Activated B cell treated with CpG ODN at 0.5 μM for 24 hours (primary cell): Measurements from ENCODE around the gene ASXL1. TPM values are rescaled to one million over a fixed set of nuclear protein-coding genes. Genes with fewer than 3 reads are reported as not detected.

ENCODE experiments used
- ATAC-seq: fragments of 200-7000 bp; cut with Tn5 transposase; one replicate; pipeline ENCODE4 v1.10.0; 2021; ENCODE audit warnings: low read depth, mild to moderate bottlenecking, moderate library complexity
- CTCF ChIA-PET: fragments of 350-600 bp; sonication (Branson Sonifier 250); formaldehyde crosslinking; loops from one replicate; lab custom pipeline; 2021; ENCODE audit warnings: antibody characterized with exemption; lab: Charles Lee
- POLR2A ChIA-PET: fragments of 350-600 bp; sonication (Branson Sonifier 250); formaldehyde crosslinking; loops from one replicate; lab custom pipeline; 2021; ENCODE audit warnings: antibody characterized with exemption; lab: Charles Lee
- DNase-seq: peaks from one replicate; pipeline ENCODE4 v3.0.0; 2022
- H3K27ac Mint-ChIP-seq: one replicate; pipeline ENCODE4 v1.8.0; 2020; ENCODE audit warnings: mixed read lengths
- H3K27me3 Mint-ChIP-seq: one replicate; pipeline ENCODE4 v1.8.0; 2021; ENCODE audit warnings: mixed read lengths
- H3K36me3 Mint-ChIP-seq: one replicate; pipeline ENCODE4 v1.8.0; 2021; ENCODE audit warnings: low read depth, mixed read lengths
- H3K4me1 Mint-ChIP-seq: one replicate; pipeline ENCODE4 v1.8.0; 2021; ENCODE audit warnings: mixed read lengths
- H3K4me3 Mint-ChIP-seq: one replicate; pipeline ENCODE4 v1.8.0; 2020; ENCODE audit warnings: mild to moderate bottlenecking, mixed read lengths
- H3K9me3 Mint-ChIP-seq: one replicate; pipeline ENCODE4 v1.8.0; 2020; ENCODE audit warnings: mixed read lengths
- intact Hi-C: fragments of 100-400 bp; cut with micrococcal nuclease; formaldehyde crosslinking; loops from one replicate; pipeline ENCODE4 v1.15.1; 2024
- total RNA-seq: library from RNA; stranded (reverse); gene quantifications from 2 replicates; pipeline ENCODE4 v1.2.3, GENCODE V29; 2022
- TF ChIP-seq, protein P1 (sequence below): fragments of 200-600 bp; IDR thresholded peaks from one replicate; pipeline ENCODE4 v1.8.0; 2022; ENCODE audit warnings: antibody characterized with exemption, mild to moderate bottlenecking

ASXL1 gene
- total RNA-seq, 1 donor from 2014 or later, result 169 TPM

DNA sequence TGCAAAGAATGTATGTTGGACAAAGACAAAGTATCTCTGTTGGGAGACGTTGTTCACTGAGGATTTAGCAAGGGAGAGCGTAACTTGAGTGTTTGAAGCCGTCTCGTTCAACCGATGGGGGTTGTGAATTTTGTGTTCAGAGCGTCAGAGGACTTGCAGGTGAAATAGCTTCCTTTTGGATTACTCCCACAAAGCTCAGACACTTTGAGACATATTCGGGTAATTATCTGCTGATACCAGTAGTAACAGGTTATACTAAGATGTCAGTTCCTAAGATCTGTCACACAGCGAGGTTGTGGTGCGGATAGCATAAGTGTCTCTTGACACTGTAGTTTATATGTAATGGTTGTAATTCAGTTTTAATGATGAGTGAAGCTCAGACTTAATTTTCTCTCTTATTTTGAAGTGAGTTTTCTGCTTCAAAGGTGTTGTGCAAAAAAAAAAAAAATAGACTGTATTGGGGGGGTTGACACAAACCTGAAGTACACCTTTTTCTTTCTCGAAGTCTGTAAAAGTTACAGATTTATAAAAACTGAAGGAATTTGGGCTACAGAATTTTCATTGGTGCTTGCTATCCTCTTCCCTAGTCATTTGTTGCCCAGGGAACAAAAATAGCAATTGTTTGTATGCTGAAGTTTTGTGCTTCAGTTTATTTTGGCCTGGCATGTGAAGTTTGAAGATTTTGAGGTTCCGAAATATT lies 1.7 kb downstream of the ASXL1 start:
- POLR2A ChIA-PET, result interaction anchor here (0.5 to 4.7 kb wide), 17 partner anchors 8 to 344 kb away, joined by 3 to 40 read pairs (median 5); partner anchors contain the start of gene KIF3B
- ATAC-seq (no peak), DNase-seq (no peak)
- intact Hi-C loops, result loop anchor here (2.0 to 10.0 kb wide), 6 partner anchors 83 to 1943 kb away; partner anchors contain the start of genes AHCY, BCL2L1, HCK and KIF3B
- TF ChIP-seq, protein P1, sequence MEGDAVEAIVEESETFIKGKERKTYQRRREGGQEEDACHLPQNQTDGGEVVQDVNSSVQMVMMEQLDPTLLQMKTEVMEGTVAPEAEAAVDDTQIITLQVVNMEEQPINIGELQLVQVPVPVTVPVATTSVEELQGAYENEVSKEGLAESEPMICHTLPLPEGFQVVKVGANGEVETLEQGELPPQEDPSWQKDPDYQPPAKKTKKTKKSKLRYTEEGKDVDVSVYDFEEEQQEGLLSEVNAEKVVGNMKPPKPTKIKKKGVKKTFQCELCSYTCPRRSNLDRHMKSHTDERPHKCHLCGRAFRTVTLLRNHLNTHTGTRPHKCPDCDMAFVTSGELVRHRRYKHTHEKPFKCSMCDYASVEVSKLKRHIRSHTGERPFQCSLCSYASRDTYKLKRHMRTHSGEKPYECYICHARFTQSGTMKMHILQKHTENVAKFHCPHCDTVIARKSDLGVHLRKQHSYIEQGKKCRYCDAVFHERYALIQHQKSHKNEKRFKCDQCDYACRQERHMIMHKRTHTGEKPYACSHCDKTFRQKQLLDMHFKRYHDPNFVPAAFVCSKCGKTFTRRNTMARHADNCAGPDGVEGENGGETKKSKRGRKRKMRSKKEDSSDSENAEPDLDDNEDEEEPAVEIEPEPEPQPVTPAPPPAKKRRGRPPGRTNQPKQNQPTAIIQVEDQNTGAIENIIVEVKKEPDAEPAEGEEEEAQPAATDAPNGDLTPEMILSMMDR, result no peak
- Mint-ChIP-seq H3K9me3 (no peaks in the 10 kb centered on the region), H3K4me3 (peak overlapping the region; percentile 89), H3K4me1 (peaks cover 82% of the 10 kb centered on the region), H3K36me3 (peaks cover 19% of the 10 kb centered on the region), H3K27me3 (no peaks in the 10 kb centered on the region), H3K27ac (peak overlapping the region; percentile 86)
- CTCF ChIA-PET, result interaction anchor here (2.0 kb wide), 1 partner anchor 22 kb away, joined by 9 read pairs; no protein-coding TSS in a partner anchor

DNA sequence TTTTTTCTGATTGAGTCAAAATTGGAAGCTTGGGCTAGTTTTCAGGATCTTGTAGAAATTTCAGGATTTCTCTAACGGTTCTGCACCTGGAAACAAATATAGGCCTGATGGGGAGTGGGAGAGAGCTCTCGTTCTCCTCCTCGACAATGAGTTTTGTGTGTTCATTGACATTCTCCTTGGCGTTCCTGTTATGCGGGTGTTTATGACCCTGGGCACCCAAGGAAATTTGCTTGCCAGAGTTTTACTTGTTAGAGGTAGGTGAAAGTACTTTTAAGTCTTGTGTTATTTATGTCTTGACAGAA lies 2.2 kb downstream of the ASXL1 start:
- Mint-ChIP-seq H3K4me1 (peaks cover 82% of the 10 kb centered on the region), H3K9me3 (no peaks in the 10 kb centered on the region), H3K27ac (peak overlapping the region; percentile 86), H3K4me3 (peak overlapping the region; percentile 89), H3K36me3 (peaks cover 19% of the 10 kb centered on the region), H3K27me3 (no peaks in the 10 kb centered on the region)
- intact Hi-C loops, result no loop called here
- TF ChIP-seq, protein P1, result no peak
- DNase-seq (no peak), ATAC-seq (no peak)
- ChIA-PET CTCF (interaction anchor here (2.0 kb wide), 1 partner anchor 23 kb away, joined by 9 read pairs; no protein-coding TSS in a partner anchor), POLR2A (interaction anchor here (0.6 to 3.1 kb wide), 5 partner anchors 8 to 128 kb away, joined by 3 to 35 read pairs (median 5); partner anchors contain the start of gene KIF3B)

DNA sequence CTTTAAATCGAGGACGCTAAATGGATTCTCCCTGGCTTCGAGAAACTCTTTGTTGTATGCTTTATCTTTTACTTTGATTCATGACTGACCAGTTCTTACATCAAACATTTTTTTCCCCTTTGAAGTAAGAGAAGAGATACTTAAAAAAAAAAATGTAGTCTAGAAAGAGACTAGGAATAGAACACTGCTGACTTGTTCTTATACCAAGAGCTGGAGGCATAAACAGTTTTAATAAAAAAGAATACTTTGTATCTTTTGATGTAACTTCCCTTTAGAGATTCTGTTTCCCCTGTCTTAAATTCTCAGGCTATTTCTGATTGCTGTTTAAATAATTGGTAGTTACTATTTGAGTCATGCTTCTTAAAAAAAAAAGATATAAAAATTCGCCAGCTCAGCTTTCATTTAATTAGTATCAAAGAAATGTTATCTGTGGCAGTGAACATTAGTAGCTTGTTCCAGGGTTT lies 4.8 kb downstream of the ASXL1 start:
- CTCF ChIA-PET, result no interaction called here
- no peak for ATAC-seq
- intact Hi-C loops, result no loop called here
- no peaks in the 10 kb centered on the region for H3K27me3 Mint-ChIP-seq
- peak overlapping the region; percentile 86 for H3K27ac Mint-ChIP-seq
- DNase-seq, result no peak
- H3K4me1 Mint-ChIP-seq, result peaks cover 86% of the 10 kb centered on the region
- peak overlapping the region; percentile 54 for H3K4me3 Mint-ChIP-seq
- no peaks in the 10 kb centered on the region for H3K9me3 Mint-ChIP-seq
- POLR2A ChIA-PET, result interaction anchor here (0.7 to 1.2 kb wide), 3 partner anchors 12 to 381 kb away, joined by 3 to 5 read pairs (median 4); partner anchors contain the start of genes COMMD7 and TM9SF4
- H3K36me3 Mint-ChIP-seq, result peaks cover 29% of the 10 kb centered on the region
- TF ChIP-seq, protein P1, result no peak

DNA sequence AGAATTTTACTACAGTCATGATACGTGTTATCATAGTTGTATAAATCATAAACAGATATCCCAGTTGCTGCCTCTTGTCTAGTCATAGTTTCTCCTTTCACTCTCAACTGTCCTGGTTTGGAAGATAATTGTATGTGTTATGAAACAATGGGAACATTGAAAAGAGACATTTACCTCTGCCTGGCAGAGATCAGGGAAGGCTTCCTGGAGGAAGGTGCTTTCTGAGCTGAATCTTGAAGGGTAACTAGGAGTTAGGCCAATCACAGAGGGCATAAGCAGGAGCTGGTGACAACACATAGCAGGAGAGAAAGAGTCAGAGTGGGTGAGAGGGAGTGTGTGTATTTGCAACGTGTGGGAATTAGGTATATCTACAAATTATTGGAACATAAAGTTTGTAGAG lies 5.4 kb downstream of the ASXL1 start:
- ATAC-seq, result no peak
- peaks cover 91% of the 10 kb centered on the region for H3K4me1 Mint-ChIP-seq
- intact Hi-C loops, result no loop called here
- no peaks in the 10 kb centered on the region for H3K9me3 Mint-ChIP-seq
- H3K36me3 Mint-ChIP-seq, result peaks cover 31% of the 10 kb centered on the region
- no peak for DNase-seq
- ChIA-PET POLR2A (interaction anchor here (0.7 to 1.2 kb wide), 3 partner anchors 13 to 380 kb away, joined by 3 to 5 read pairs (median 4); partner anchors contain the start of genes COMMD7 and TM9SF4), CTCF (interaction anchor here (1.1 kb wide), 1 partner anchor 33 kb away, joined by 3 read pairs; no protein-coding TSS in a partner anchor)
- TF ChIP-seq, protein P1, result no peak
- H3K4me3 Mint-ChIP-seq, result peak overlapping the region; percentile 54
- H3K27ac Mint-ChIP-seq, result peak overlapping the region; percentile 86
- H3K27me3 Mint-ChIP-seq, result no peaks in the 10 kb centered on the region
